Activated CD8-positive, alpha-beta memory T cell treated with anti-CD3 and anti-CD28 coated beads, Interleukin-2, amount 50 U/mL, for 4 hours (primary cell): ENCODE measurements around the gene ADCY1.

Source experiments
- DNase-seq: peaks from one replicate; pipeline ENCODE4 v3.0.0-alpha.2; 2020

Gene ADCY1

GRCh38 chr7:45626441-45627430 is 52.6 kb downstream of the ADCY1 start:
- DNase-seq: no peak

- no peak for DNase-seq
These were observed 53.7 kb downstream of the ADCY1 start for GRCh38 chr7:45627691-45628456.

- DNase-seq: no peak
These were observed 57.4 kb downstream of the ADCY1 start for GRCh38 chr7:45631569-45631968.

GRCh38 chr7:45636733-45637132 is 62.6 kb downstream of the ADCY1 start:
- DNase-seq: no peak

GRCh38 chr7:45638916-45639315 is 64.7 kb downstream of the ADCY1 start:
- DNase-seq: no peak

GRCh38 chr7:45642044-45642443 is 67.9 kb downstream of the ADCY1 start:
- no peak for DNase-seq

- DNase-seq: no peak
These were observed 69.5 kb downstream of the ADCY1 start for GRCh38 chr7:45643630-45644029.

- no peak for DNase-seq
These were observed 70.1 kb downstream of the ADCY1 start for GRCh38 chr7:45644237-45644636.

- DNase-seq: no peak
These were observed 71.2 kb downstream of the ADCY1 start for GRCh38 chr7:45645141-45645969.

GRCh38 chr7:45646207-45646821 is 72.1 kb downstream of the ADCY1 start:
- no peak for DNase-seq

GRCh38 chr7:45646996-45647825 is 73.0 kb downstream of the ADCY1 start:
- no peak for DNase-seq

- no peak for DNase-seq
These were observed 74.0 kb downstream of the ADCY1 start for GRCh38 chr7:45647967-45648670.

- no peak for DNase-seq
These were observed 74.5 kb downstream of the ADCY1 start for GRCh38 chr7:45648671-45648995.

GRCh38 chr7:45649560-45650346 is 75.6 kb downstream of the ADCY1 start:
- no peak for DNase-seq

GRCh38 chr7:45650404-45651394 is 76.5 kb downstream of the ADCY1 start:
- no peak for DNase-seq

- no peak for DNase-seq
These were observed 77.4 kb downstream of the ADCY1 start for GRCh38 chr7:45651540-45651939.

GRCh38 chr7:45652630-45653029 is 78.5 kb downstream of the ADCY1 start:
- DNase-seq: no peak

- DNase-seq: no peak
These were observed 79.2 kb downstream of the ADCY1 start for GRCh38 chr7:45653209-45653907.
